Astrocyte (in vitro differentiated cells and primary cell): ENCODE measurements around the gene SLC35F6. TPM values are rescaled to one million over a fixed set of nuclear protein-coding genes. Genes with fewer than 3 reads are reported as not detected.
A peak's percentile ranks its signal among the peaks of the same experiment; 100 is the strongest.

Source experiments
- DNase-seq: peaks from one replicate; pipeline ENCODE4 v3.0.0-alpha.2; 2010; ENCODE audit warnings: low read depth
- FAIRE-seq: peaks from 2 replicates; lab custom pipeline; 2011; peaks lifted over from hg19 to GRCh38; lab: Jason Lieb, UNC
- H2AFZ ChIP-seq: 2 replicates; pipeline ENCODE4 v1.6.0; 2012; ENCODE audit warnings: low read depth, low read length, inconsistent platforms
- H3K27ac ChIP-seq: 2 replicates; pipeline ENCODE4 v1.5.1; 2011; ENCODE audit warnings: low read depth, low read length, inconsistent platforms
- H3K27me3 ChIP-seq: 2 replicates; pipeline ENCODE4 v1.6.0; 2011; ENCODE audit warnings: low read length, inconsistent platforms; ENCODE audit not compliant: insufficient read depth
- H3K36me3 ChIP-seq: 2 replicates; pipeline ENCODE4 v1.5.1; 2011; ENCODE audit warnings: low read length, inconsistent platforms; ENCODE audit not compliant: insufficient read depth
- H3K4me1 ChIP-seq: 2 replicates; pipeline ENCODE4 v1.5.1; 2011; ENCODE audit warnings: low read length, inconsistent platforms; ENCODE audit not compliant: insufficient read depth
- H3K4me2 ChIP-seq: 2 replicates; pipeline ENCODE4 v1.6.0; 2012; ENCODE audit warnings: low read length, inconsistent platforms
- H3K4me3 ChIP-seq: 2 replicates; pipeline ENCODE4 v1.5.1; 2011; ENCODE audit warnings: low read depth, mild to moderate bottlenecking, low read length, inconsistent platforms; ENCODE audit not compliant: insufficient read depth
- H3K79me2 ChIP-seq: 2 replicates; pipeline ENCODE4 v1.6.0; 2012; ENCODE audit warnings: mild to moderate bottlenecking, low read length, inconsistent platforms; ENCODE audit not compliant: insufficient read depth
- H3K9ac ChIP-seq: 2 replicates; pipeline ENCODE4 v1.6.0; 2012; ENCODE audit warnings: mild to moderate bottlenecking, low read length, inconsistent platforms
- H3K9me3 ChIP-seq: 2 replicates; pipeline ENCODE4 v1.5.1; 2012; ENCODE audit warnings: low read depth, mild to moderate bottlenecking, low read length, inconsistent platforms; ENCODE audit not compliant: insufficient read depth
- H4K20me1 ChIP-seq: 2 replicates; pipeline ENCODE4 v1.6.0; 2012; ENCODE audit warnings: low read length, inconsistent platforms; ENCODE audit not compliant: insufficient read depth
- H3K27ac Mint-ChIP-seq: one replicate; pipeline ENCODE4 v1.8.0; 2021; ENCODE audit warnings: mild to moderate bottlenecking, mixed read lengths; ENCODE audit not compliant: unreplicated experiment
- H3K27me3 Mint-ChIP-seq: one replicate; pipeline ENCODE4 v1.8.0; 2021; ENCODE audit warnings: low read depth, mixed read lengths; ENCODE audit not compliant: unreplicated experiment
- H3K36me3 Mint-ChIP-seq: one replicate; pipeline ENCODE4 v1.8.0; 2021; ENCODE audit warnings: low read depth, mixed read lengths; ENCODE audit not compliant: unreplicated experiment
- H3K4me1 Mint-ChIP-seq: one replicate; pipeline ENCODE4 v1.8.0; 2021; ENCODE audit warnings: low read depth, mixed read lengths; ENCODE audit not compliant: unreplicated experiment
- H3K4me3 Mint-ChIP-seq: one replicate; pipeline ENCODE4 v1.8.0; 2021; ENCODE audit warnings: mild to moderate bottlenecking, moderate library complexity, mixed read lengths; ENCODE audit not compliant: unreplicated experiment
- H3K9me3 Mint-ChIP-seq: one replicate; pipeline ENCODE4 v1.8.0; 2021; ENCODE audit warnings: mild to moderate bottlenecking, mixed read lengths; ENCODE audit not compliant: unreplicated experiment
- CTCF ChIP-seq: IDR thresholded peaks from 2 replicates; pipeline ENCODE4 v1.5.1; 2011; ENCODE audit warnings: low read depth, mild to moderate bottlenecking, inconsistent platforms, low read length, moderate library complexity; ENCODE audit not compliant: insufficient read depth
- EZH2 ChIP-seq: IDR thresholded peaks from 2 replicates; pipeline ENCODE4 v1.6.1; 2012; ENCODE audit warnings: mild to moderate bottlenecking, low read length, inconsistent platforms; ENCODE audit not compliant: insufficient read depth
- total RNA-seq: library from RNA; stranded (reverse); gene quantifications from 2 replicates; pipeline ENCODE4 v1.2.1, GENCODE V29; 2021

SLC35F6 gene
- total RNA-seq, 1 donor from 2014 or later: 41.9 TPM

- H2AFZ ChIP-seq: no peak overlapping the region
- peaks cover 35% of the 10 kb centered on the region for H3K79me2 ChIP-seq
- Mint-ChIP-seq H3K27ac (peak overlapping the region; percentile 48), H3K27me3 (peaks cover 3% of the 10 kb centered on the region), H3K36me3 (no peaks in the 10 kb centered on the region), H3K4me3 (peak overlapping the region; percentile 80), H3K4me1 (no peaks in the 10 kb centered on the region), H3K9me3 (no peaks in the 10 kb centered on the region)
- H3K4me1 ChIP-seq: no peaks in the 10 kb centered on the region
- peak overlapping the region; percentile 77 for H3K9ac ChIP-seq
- DNase-seq: no peak
- no peaks in the 10 kb centered on the region for H3K27me3 ChIP-seq
- TF ChIP-seq EZH2 (no peak), CTCF (no peak)
- H3K36me3 ChIP-seq: peaks cover 10% of the 10 kb centered on the region
- H3K9me3 ChIP-seq: no peaks in the 10 kb centered on the region
- H3K27ac ChIP-seq: no peak overlapping the region
- no peak overlapping the region for H3K4me3 ChIP-seq
- no peak for FAIRE-seq
- H3K4me2 ChIP-seq: peak overlapping the region; percentile 91
- H4K20me1 ChIP-seq: peaks cover 3% of the 10 kb centered on the region
Observed at GRCh38 chr2:26784570-26785234, 20.6 kb downstream of the SLC35F6 start.

GRCh38 chr2:26785431-26786206 is 21.5 kb downstream of the SLC35F6 start, which contains the start of gene CENPA:
Gene CENPA (plus strand): TSS chr2:26786056. CDS start chr2:26786197, 141 bp downstream.
- Histone ChIP-seq H4K20me1 (peaks cover 3% of the 10 kb centered on the region), H3K4me3 (peak within 1 kb of the TSS; percentile 72), H3K4me2 (peak within 1 kb of the TSS; percentile 91), H3K9me3 (no peaks in the 10 kb centered on the region), H3K27me3 (no peaks in the 10 kb centered on the region), H3K79me2 (peaks cover 43% of the 10 kb centered on the region), H3K9ac (peak within 1 kb of the TSS; percentile 80), H3K27ac (peak within 1 kb of the TSS; percentile 65), H3K36me3 (peaks cover 3% of the 10 kb centered on the region), H3K4me1 (no peaks in the 10 kb centered on the region), H2AFZ (peak within 1 kb of the TSS; percentile 76)
- FAIRE-seq (no peak), DNase-seq (peak; percentile 99)
- Mint-ChIP-seq H3K9me3 (no peaks in the 10 kb centered on the region), H3K36me3 (no peaks in the 10 kb centered on the region), H3K4me1 (no peaks in the 10 kb centered on the region), H3K27ac (peak within 1 kb of the TSS; percentile 48), H3K4me3 (peak within 1 kb of the TSS; percentile 82), H3K27me3 (peaks cover 3% of the 10 kb centered on the region)
- no peak for TF ChIP-seq CTCF
- TF ChIP-seq EZH2: no peak
